ENCODE results near the gene SFMBT2.
"Not testable (repeated sequence)": the region's sequence is repeated elsewhere in the genome, so short reads cannot be mapped to it uniquely, and the experiment has no call there.

Gene SFMBT2

DNA sequence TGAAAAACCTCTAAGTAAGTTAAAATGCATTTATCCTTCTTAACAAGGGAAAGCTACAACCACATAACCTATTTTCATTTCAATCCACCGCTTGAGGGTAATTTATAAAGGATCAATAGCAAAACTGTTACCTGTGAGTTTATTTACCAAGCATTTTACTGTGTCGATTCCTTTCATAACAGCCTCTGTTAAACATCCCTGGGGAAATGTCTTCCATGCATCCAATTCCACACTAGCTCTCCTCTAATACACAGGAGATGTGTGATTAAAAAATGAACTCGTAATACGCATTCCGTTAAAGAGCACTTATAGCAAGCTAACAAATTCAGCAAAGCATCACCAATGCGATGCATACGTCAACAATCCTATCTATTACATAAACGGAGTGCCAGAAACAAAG lies 185.7 kb downstream of the SFMBT2 start:
- DNase-seq (ENCODE audit: low read depth) = no peak

DNA sequence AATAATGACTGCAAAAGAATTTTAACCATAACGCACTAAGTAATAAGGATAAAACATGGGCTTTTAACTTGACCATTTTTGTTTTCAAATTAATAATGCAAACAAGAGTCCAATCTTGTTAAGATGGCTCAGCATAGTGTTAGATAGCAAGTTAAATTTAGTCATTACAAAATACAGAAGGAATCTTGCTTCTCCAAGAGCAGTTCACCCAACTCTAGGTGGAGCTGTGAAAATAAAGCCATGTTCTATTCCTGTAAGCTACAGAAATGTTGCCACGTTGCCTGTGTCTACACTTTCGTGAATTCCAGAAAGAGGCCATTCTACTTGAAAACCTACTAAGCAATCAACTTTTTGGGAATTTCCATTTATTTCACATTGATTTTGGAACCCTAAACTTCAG lies 191.9 kb downstream of the SFMBT2 start:
- DNase-seq (ENCODE audit: low read depth) = no peak

DNA sequence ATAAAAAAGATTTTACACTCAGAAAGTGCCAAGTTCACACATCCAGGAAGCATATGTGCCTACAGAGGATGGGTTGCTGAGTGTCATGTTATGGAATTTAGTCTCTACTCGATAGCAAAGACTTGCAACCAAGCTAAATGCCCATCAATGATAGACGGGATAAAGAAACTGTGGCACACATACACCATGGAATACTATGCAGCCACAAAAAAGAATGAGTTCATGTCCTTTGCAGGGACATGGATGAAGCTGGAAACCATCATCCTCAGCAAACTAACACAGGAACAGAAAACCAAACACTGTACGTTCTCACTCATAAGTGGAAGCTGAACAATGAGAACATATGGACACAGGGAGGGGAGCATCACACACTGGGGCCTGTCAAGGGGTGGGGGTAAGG lies 198.1 kb downstream of the SFMBT2 start:
- DNase-seq (ENCODE audit: low read depth) = not testable (repeated sequence)

DNA sequence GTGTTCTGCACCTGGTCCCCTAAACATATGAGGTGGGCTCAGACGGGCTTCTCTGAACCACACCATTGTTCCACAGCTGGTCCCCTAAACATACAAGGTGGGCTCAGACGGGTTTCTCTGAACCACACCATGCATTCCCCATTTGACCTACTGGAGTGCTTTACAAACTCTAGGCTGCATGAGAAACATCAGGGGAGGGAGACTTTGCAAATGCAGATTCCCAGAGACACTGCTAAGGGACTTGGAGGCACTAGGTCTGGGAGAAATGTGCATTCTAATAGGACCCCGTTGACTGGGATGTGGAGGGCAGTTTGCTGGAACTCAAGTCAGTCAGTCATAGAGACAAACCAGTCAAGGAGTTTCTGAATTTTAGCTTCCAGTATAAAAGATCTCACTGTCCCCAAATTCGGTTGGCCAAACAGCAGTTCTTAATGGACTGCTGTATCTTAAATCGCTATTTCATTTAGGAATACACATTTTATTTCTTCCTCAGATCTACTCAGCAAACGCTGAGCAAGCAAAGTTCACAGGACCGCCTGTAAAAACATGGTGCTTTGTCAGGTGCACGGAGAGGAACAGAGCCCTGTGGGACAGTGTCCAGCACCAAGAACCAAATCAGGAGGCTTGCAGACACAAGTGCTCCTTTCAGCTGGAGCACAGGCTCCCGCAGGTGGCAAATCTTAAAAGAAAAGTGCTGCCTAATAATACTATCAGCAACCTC lies 198.8 kb downstream of the SFMBT2 start:
- DNase-seq (ENCODE audit: low read depth) = no peak

DNA sequence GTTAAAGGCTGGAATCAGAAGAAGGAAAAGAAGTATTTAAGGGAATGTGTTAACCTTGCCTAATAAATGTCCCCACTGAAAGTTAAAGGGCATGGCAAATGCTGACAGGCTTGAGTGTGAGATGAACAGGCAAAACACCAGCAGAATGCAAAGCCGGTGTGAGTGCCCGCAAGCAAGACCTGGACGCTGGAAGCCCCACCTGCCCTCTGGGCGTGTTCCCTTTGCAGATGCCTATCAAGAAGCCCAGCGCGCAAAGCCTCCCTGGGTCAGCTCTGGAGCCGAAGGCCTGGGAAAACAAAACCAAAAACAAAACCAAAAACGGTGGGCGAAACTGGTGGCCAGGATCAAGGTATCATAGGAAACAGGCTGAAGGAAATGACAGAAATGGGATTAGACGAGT lies 200.3 kb downstream of the SFMBT2 start:
- no peak for DNase-seq (ENCODE audit: low read depth)

DNA sequence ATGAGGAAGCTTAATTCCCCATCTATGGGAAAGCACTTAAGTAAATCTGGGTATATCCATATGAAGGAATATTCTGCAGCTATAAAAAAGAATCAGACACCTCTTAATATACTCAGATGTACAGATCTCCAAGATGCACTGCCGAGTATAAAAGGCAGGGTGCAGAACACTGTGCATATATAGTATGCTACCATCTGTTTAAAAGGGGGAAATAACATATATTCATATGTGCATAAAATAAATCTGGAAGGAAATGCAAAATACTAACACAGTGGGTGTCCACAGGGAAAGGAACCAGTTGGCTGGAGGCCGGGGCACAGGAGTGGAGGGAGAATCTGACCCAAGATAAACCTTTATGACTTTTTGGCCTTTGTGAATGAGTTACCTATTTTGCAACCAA lies 201.4 kb downstream of the SFMBT2 start:
- DNase-seq (ENCODE audit: low read depth) = no peak

DNA sequence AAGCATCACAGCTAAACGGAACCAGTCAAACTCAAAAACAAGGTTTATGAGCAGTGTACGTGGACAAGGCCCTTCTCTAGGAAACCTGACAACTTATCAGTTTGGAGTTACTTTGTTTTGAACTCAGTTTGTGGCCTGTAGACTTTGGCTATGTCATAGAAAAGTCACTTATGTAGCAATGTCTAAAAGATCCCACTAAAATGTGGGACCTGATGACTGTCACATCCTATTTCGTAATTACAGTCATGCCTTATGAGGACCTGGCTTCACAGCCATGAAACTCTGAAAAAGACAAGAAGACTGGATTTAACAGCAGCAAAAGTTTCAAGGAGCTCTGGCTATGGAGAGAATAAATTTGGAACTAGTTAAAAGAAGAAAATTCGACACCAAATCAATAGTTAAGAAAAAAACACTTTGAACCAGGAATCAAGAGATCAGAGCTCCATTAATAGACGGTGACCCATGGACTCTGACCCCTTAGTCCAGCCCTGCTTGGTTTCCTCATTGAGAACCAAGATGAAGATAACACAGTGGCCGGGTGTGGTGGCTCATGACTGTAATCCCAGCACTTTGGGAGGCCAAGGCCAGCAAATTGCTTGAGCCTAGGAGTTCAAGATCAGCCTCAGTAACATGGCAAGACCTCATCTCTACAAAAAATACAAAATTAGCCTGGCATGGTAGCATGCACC lies 204.3 kb downstream of the SFMBT2 start:
- DNase-seq (ENCODE audit: low read depth) = no peak

DNA sequence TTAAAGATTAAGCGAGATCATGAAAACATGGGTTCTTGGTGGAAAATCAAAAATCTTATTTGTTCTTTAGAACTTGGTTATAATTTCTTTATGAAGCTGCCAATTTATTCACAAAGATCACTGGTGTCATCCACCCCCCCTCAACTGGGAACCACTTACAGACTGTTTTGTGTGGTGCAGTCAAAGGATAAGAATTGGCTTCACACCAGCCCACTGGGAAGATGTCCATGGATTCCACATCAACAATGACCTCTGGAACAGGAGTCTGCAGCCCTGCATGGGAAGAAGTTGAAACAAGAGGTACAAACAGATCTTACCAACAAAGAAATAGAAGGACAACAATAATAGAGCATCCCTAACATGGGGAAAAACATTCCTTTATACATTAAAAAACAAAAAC lies 205.2 kb downstream of the SFMBT2 start:
- DNase-seq (ENCODE audit: low read depth) = no peak

DNA sequence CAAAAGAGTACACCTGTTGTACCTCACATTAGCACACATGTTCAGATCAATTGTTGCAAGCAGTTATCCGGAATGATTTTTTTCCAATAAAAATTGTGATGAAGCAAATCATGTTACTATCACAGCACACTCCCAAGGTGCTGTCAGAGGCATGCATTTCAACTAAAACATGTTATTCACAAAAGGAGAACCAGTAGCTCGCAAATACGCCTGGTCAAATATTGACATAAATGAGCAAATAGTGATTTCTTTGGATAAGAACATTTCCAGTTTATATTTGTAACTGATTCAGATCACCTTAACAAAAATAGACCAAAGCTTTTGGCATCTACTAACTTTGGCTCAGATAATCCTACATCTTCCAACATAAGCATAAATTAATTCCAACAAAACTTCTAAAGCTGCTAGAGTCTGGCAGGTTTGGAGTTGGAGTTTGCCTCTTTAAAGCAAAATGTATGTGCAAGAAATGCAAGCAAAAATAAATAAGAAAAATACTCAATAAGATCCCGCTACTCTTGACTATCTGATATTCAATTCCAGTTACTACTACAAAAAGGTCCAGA lies 208.0 kb downstream of the SFMBT2 start:
- DNase-seq (ENCODE audit: low read depth) = no peak

DNA sequence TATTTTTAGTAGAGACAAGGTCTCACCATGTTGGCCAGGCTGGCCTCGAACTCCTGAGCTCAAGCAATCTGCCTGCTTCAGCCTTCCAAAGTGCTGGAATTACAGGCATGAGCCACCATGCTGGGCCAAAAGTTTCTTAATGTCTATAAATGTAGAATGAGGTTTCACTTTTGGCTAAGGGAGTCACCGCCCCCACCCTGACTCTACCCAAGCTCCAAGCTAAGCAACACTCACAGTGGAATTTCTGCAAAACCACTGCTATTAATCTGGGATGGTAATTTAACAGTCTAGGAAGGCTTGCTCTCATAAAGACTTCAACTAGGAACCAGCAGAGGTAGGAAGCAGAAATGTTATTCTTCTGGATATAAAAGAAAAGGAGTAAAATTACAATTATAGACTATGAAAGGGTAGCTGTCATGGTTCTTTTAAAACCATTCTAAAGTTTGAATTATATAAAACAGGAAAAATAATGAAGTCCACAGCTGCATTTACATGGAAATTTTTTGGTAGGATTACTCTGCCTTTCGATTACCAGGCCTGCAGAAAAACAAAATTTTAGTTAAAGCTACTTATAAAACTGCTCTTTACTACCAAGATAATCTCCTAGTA lies 211.6 kb downstream of the SFMBT2 start:
- DNase-seq (ENCODE audit: low read depth) = no peak

DNA sequence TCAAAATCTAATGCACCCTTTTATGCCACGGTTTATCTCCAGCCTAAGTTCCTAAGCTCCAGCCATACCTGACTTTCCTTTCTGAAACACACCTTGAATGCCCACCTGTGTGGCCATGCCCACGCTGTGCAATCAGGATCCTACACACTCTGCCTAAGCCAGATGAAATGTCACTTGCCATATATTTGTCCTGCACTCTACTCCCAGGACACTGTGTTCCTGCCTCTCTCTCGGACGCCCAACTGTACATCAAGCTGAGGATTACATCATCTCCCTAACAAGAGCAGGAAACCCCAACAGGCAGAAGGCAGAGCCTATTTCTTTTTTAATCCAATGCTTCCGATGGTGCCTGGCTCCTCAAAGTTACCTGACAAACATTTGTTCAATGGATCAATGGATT lies 214.6 kb downstream of the SFMBT2 start:
- no peak for DNase-seq (ENCODE audit: low read depth)

DNA sequence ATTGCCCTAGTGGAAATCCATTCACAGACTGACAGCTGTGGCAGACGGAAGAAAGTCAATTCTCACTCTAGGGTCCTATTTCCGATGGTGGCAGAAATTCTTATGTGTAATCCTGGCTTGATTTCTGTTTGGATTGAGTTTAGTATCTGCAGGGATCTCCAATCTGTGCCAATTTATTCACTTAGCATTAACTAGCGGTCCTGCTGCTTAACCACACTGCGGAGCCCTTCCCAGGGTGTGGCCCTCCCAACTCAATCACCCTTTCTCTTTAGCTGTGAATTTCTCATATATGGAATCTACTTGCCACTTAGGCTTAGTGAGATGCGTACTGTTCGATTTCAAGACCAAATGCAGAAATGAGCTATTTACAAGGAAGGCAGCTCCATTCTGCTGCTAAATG lies 215.7 kb downstream of the SFMBT2 start:
- DNase-seq (ENCODE audit: low read depth) = no peak

DNA sequence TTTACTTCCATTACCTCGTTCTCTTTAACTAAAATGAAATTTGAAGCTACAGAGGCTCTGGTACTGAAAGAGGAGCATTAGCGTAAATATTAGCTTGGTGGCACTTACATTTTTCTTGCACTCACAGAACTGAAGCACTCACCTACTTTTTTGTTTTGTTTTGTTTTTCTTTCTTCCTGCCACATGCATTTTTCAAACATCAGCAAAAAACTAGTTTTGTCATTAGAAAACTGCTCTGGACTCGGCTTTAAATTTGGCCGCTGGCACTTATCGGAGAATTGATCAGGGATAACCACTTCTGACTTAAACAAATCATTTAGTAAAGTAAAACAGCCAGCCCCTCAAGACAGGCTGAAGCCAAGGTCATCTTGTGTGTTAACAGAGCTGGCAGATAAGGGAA lies 216.3 kb downstream of the SFMBT2 start:
- no peak for DNase-seq (ENCODE audit: low read depth)

DNA sequence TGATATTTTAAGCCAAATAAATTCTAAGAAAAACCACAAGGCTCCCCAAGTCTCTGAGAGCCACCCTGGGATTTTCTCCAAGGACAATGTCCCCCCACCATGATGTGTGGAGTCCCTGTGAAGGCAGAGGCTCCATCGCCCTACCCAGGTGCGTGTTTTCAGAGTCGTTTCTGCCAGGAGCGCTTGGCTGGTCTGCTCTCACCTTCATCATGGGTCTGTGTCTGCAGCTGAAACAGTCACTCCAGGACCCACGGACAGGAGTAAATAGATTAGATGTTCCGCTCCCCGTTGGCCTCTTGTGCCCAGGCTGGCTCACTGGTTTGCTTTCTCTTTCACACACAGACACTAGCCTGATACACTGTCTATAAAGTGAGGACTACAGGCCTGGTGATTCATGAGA lies 217.5 kb downstream of the SFMBT2 start:
- DNase-seq (ENCODE audit: low read depth) = peak; percentile 7

DNA sequence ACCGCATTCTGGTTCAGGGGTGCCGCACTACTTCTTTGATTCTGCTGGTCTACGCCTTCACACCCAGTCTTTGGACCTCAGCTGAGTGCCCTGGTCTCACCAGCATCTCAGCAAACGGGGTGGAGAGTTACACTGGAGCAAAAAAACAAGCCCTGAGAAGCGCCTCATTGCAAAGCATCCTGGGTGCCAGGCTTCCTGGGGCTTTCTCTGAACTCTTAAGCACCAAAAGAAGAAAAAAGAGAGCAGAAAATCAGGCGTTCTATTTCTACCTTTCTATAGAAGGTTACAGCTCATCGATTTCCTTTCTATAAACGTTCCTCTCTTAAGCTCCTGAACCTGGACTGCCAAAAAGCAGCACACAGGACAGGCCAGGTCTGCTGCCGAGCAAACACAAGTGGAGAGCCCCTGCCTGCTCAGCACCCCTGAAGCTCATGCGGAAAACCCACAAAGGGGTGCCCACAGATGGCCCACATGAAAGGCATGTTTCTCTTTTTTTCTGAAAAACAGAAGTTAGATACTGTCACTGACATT lies 217.9 kb downstream of the SFMBT2 start:
- DNase-seq (ENCODE audit: low read depth) = peak; percentile 41

DNA sequence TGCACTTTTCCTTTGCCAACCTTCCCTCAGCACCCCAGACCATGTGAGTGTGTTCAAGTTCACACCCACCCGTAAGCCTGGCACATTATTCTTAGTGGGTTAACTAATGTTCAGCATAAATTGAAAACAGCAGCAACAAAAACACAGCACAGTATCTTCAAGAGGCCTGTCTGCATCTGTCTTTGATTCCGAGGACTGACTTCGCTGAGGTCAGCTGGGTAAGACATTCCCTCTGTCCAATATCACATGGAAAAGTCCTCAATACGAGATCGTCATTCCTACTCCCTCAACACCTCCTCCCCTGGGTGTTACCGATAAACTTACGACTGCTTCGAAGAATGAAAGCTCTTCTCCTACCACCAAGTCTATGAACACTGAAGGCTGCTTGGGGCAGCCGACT lies 218.8 kb downstream of the SFMBT2 start:
- no peak for DNase-seq (ENCODE audit: low read depth)

DNA sequence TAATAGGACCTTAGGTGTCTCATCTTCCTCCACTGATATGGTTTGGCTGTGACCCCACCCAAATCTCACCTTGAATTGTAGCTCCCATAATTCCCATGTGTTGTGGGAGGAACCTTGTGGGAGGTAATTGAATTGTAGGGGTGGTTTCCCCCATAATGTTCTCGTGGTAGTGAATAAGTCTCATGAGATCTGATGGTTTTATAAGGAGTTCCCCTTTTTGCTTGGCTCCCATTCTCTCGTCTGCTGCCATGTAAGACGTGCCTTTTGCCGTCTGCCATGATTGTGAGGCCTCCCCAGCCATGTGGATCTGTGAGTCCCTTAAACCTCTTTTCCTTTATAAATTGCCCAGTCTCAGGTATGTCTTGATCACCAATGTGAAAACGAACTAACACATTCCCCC lies 220.1 kb downstream of the SFMBT2 start:
- DNase-seq (ENCODE audit: low read depth) = not testable (repeated sequence)

DNA sequence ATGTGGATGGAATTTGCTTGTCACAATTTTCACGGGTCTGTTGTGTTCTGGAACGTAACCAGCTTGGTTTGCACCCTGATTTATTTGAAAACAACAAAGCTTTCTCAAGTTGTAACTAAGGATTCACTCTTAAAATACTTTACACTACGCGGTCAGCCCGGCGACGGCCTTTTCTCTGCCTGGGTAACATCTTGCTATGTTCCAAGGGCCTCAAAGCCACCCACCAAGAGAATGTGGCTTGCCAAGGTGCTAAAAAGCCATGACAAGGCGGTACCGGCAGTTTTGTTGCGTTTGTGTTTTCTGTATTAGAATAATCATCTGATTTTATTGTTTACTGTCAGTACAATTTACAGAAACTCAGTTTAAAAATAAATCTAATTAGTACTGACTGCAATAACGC lies 220.9 kb downstream of the SFMBT2 start:
- no peak for DNase-seq (ENCODE audit: low read depth)

DNA sequence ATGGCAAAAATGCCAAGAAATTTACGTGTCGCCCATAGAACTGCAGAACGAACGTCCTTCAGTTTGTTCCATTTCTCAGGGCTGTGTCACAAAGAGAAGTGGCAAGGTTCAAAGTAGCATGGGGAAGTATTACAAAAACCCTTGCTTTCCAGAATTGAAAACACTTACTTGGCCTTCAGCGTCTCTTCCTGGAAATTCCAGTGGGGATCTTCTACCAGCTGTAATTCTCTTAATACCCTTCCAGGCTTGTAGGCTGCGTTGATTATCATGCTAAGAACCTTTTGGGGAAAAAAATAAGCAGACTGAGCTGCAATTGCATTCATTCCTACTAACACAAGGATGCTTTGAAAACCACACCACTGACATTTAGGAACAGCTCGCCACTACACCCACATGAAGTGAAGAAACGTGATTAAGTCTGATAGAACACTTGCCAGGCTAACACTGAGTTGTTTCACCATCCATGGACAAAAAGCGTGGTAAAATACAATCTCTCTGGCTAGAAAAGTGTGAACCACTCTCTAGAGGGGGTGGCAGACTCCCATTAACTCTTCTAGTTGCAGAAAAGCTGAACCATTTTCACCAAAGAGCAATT lies 222.3 kb downstream of the SFMBT2 start:
- DNase-seq (ENCODE audit: low read depth) = no peak

DNA sequence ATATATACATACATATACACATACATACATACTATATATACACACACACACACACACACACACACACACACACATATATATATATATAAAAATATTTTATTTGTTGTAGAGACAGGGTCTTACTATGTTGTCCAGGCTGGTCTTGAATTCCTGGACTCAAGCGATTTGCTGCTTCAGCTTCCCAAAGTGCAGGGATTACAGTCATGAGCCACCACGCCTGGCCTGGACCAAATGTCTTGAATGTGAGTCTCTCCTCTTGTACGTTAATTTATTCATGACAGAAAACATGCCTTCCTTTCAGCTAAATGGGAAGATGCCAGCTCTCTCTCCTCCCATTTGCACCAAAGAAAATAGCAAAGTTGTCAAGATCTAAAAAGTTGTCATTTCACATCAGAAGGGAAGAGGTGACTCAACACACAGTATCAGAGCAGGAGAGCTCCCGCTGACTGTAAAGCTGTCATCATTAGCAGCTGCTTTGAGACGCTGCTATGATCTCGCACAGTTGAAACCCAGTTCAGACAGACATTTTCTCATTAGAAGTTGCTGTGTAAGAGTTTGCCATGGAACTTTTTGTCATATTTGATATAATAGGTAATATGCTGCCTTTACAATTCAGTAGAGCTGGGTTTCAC lies 224.3 kb downstream of the SFMBT2 start:
- no peak for DNase-seq (ENCODE audit: low read depth)

DNA sequence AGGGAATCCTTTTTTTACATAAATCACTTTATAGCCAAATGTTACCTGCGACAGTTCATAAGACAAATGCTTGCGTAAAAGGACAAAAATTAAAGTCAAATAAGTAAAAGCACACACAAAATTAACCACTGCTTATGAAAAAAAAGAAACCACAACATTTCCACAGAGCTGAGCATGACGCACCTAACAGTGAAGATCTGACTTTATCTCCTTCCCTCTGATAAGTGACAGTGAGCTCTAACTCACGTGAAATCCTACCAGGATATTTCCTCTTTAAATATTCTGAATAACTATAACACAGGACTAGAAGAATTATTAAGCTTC lies 225.5 kb downstream of the SFMBT2 start:
- no peak for DNase-seq (ENCODE audit: low read depth)

DNA sequence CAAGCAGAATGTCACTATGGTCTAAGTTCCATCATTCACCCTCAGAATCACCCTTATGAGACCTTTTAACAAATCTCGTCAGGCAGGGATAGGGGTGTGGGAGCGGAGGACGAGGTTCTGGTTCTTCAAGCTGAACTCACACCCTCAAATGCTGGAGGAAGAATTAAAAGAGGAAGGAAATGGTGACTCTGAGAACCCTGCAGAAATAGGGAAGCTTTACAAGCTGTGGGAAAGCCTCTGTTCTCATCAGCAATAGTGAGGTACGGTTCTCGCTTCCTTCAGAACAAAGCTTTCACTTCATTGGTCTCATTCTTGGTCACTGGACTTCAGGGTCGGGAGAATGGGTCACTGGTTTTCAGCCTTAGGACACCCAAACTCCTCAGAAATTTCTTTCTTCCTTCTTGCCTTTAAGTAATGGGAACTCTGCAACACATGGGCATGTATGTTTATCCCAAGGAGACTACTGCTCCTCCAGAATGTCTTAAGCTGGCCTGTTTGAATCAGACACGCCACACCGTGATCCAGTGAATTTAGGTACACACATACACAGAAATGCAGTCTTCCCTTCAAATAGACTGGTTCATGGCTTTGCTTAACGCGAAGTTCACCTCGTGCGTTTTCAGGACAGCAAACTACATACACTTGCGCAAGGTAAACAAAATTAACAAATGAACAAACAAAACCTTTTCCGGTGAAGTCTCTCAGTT lies 226.0 kb downstream of the SFMBT2 start:
- no peak for DNase-seq (ENCODE audit: low read depth)

Measured in activated gamma-delta T cell treated with anti-CD3 and anti-CD28 coated beads, Interleukin-2, amount 50 U/mL, for 16 hours (primary cell).